ENCODE measurements around the gene FAM149A.

GRCh38 chr4:186108391-186108790 is 3.9 kb downstream of the FAM149A start:
- TF ChIP-seq CTCF (IDR thresholded peaks at IDR 0.05; ENCODE audit: low read depth, low read length), result no peak
- TF ChIP-seq POLR2A (IDR thresholded peaks at IDR 0.05; ENCODE audit: extremely low read depth, insufficient read length), result no peak
- no peak for TF ChIP-seq MAX (IDR thresholded peaks at IDR 0.05; ENCODE audit: low read depth, low read length)
- no peak for TF ChIP-seq MYC (IDR thresholded peaks at IDR 0.05; ENCODE audit: low read depth, low read length)
